Stimulated activated CD4-positive, alpha-beta T cell treated with anti-CD3 and anti-CD28 coated beads, TNF-alpha, amount 100 ng/mL, for 24 hours (primary cell): Measurements from ENCODE around the gene CPT2.

Experiments used
- DNase-seq, 3 experiments: peaks; one replicate each; pipeline ENCODE4 v3.0.0-alpha.2; 2020; ENCODE audit warnings: low read depth in 3 of 3

CPT2 gene

DNA sequence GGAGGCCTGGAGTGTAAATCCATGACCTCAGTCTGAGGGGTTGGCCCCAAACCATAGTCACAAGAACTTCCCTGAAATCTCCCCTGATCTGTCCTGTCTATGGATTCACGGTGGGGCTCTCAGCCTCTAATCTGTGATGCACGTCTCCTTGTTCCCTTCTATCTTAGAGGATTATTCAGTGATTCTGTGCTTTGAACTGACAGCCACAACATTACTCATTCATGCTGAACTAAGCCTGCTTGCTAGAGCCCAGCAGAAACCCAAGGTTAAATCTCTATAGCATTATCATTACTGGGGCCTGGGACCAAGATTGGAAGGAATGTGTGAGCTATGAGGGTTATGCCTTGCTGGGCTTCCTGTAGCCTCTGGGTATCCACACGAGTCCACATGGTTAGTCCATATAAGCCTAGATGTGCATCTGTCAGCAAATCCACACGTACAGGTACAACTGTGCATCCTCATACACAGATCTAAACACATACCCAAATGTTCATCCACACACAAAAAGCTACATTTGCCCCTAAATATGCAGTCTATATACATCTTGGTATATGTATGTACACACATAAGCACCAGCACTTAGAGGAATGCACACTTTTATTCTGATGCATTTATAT is 64.1 kb downstream of the CPT2 start:
- DNase-seq = no peak

DNA sequence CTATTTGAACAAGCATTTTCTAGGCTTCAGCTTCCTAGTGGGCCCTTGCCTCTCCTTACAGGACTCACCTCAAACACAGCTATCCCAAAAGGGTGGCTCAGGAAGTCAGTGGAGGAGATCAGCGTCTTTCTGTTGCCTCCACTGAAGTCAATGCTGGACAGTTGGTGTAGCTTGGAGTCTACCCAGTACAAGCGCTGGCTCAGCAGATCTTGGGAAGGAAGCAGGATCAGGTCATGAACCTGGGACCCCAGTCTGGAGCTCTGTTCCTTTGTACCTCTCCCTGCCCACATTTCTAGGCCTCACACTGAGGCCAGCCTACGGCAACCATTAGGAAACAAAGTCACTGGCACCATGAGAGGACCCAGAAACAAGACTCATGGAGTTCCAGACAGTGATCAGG is 65.4 kb downstream of the CPT2 start:
- no peak for DNase-seq
